IMR-90 (cell line): ENCODE data around the gene PCNX4.

Experiments used
- BHLHE40 ChIP-seq: fragments of 150-350 bp; IDR thresholded peaks from 2 replicates; pipeline ENCODE4 v1.6.1; 2016; ENCODE audit warnings: mild to moderate bottlenecking, low read depth, low read length
- CEBPB ChIP-seq: IDR thresholded peaks from 2 replicates; pipeline ENCODE4 v1.6.1; 2012; ENCODE audit warnings: low read depth, low read length, improper control_type of control experiment
- CTCF ChIP-seq: conservative IDR thresholded peaks from 2 replicates; pipeline ENCODE4 v1.5.1; 2012; ENCODE audit warnings: mild to moderate bottlenecking, low read depth, low read length, improper control_type of control experiment
- ELK1 ChIP-seq: fragments of 150-350 bp; IDR thresholded peaks from 2 replicates; pipeline ENCODE4 v1.6.1; 2016; ENCODE audit warnings: low read depth, mild to moderate bottlenecking, low read length, moderate library complexity, borderline replicate concordance
- FOS ChIP-seq: fragments of 150-350 bp; IDR thresholded peaks from 2 replicates; pipeline ENCODE4 v1.6.1; 2016; ENCODE audit warnings: low read depth, low read length
- MAZ ChIP-seq: IDR thresholded peaks from 2 replicates; pipeline ENCODE4 v1.6.1; 2012; ENCODE audit warnings: low read depth, mild to moderate bottlenecking, low read length, improper control_type of control experiment, moderate library complexity, borderline replicate concordance
- MXI1 ChIP-seq: IDR thresholded peaks from 2 replicates; pipeline ENCODE4 v1.6.1; 2012; ENCODE audit warnings: low read depth, mild to moderate bottlenecking, low read length, moderate library complexity, borderline replicate concordance
- POLR2A ChIP-seq: IDR thresholded peaks from 2 replicates; pipeline ENCODE4 v1.6.1; 2012; ENCODE audit warnings: mild to moderate bottlenecking, low read depth, low read length
- RAD21 ChIP-seq: IDR thresholded peaks from 2 replicates; pipeline ENCODE4 v1.6.1; 2012; ENCODE audit warnings: low read length, improper control_type of control experiment
- RCOR1 ChIP-seq: IDR thresholded peaks from 2 replicates; pipeline ENCODE4 v1.6.1; 2012; ENCODE audit warnings: mild to moderate bottlenecking, low read length, improper control_type of control experiment; ENCODE audit not compliant: insufficient replicate concordance
- RFX5 ChIP-seq: IDR thresholded peaks from 2 replicates; pipeline ENCODE4 v1.8.0; 2012; ENCODE audit warnings: low read depth, mild to moderate bottlenecking, low read length, moderate library complexity

GRCh38 chr14:60197629-60198303 is 106.0 kb downstream of the PCNX4 start:
- no peak for TF ChIP-seq ELK1
- no peak for TF ChIP-seq CTCF
- TF ChIP-seq MXI1, result no peak
- no peak for TF ChIP-seq RAD21
- no peak for TF ChIP-seq POLR2A
- TF ChIP-seq FOS, result no peak
- no peak for TF ChIP-seq RCOR1
- TF ChIP-seq MAZ, result no peak
- no peak for TF ChIP-seq BHLHE40
- no peak for TF ChIP-seq CEBPB
- TF ChIP-seq RFX5, result no peak
